ENCODE measurements around the gene KIAA1958.

KIAA1958 gene

DNA sequence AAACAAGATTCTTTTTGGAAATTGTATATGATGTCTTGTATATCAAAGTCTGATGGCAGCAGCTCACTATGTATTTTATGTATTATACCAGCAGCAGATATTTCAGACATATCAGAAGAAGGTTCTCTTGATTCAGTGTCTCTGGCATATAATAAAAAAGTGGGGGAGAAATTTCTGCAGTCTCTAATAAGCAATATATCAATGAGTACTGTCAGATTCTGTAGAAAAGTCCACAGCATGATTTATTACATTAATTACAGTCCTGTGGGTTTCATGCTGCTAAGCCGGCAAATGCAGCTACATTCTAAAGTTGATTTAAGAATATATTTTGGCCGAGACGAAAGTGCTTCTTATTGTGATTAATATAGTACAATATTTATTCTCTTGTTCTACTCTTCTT, 113.1 kb downstream of the KIAA1958 start:
- no peak for DNase-seq (ENCODE audit: low spot score)

DNA sequence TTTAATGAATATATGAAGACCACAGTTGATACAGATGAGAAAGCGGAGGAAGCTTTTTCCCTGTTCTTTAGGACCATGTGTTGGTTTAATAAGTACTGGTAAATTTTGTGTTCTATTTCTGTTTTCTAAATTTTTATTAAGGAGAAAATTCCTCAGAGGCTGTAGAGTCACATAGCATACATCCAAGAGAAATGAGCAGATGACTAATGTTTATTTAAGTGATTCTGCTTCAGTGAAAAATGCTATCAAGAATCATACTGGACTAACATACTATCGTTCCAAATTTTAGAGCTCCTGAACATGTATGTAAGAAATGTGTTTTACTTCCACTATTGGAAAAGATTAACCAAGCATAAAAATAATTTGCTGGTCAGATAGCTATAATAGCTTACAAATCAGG, 115.0 kb downstream of the KIAA1958 start:
- no peak for DNase-seq (ENCODE audit: low spot score)

DNA sequence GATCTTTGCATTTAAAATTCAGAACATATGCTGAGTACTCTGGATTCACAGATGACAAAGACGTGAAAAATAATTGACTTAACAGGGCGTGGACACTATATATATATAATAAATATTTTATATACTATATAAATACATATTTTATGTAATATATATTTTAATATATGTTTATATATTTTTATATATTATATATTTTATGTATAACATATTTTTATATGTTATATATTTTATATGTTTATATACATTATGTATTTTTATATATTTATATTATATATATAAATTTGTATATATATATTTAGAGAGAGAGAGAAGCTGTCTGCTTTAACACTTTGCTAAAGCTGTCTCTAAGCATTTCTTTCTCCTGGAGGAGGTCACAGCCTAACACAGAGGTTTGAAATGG, 118.2 kb downstream of the KIAA1958 start:
- no peak for DNase-seq (ENCODE audit: low spot score)

- DNase-seq (ENCODE audit: low spot score), result no peak
These were observed 118.9 kb downstream of the KIAA1958 start for GRCh38 chr9:112605518-112605917.

DNA sequence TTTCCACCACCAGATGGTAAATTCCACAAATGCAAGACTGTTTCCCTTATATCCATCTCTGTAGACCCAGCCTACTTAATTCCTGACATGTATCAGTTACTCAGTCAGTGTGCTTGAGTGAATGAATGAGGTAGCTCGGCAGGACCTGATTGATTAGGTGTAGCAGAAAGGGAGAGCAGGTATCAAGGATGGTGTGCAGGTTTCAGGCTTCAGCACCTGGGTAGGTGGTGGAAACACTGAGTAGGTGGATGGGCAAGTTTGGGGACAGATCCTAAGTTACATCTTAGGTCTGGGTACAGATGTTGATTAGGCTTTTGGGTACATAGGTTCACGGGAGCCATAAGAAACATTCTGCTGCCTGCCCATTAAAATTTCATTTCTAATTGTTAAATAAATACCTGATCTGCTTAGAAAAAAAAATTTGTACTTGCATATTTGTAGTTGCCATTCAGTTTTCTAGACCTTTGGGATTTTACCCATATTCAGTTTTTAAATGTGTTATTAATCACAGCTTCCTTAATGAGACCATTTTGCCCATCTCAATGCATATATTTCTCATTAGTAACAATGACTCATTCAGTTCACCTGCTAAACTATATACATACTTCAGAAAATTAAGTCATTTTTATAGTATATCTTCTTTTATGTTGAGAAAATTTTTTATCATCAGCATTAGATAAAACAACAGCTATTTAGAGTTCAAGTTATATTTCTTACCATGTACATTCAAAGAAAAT, 119.5 kb downstream of the KIAA1958 start:
- DNase-seq (ENCODE audit: low spot score), result no peak

GRCh38 chr9:112608851-112609250, 122.2 kb downstream of the KIAA1958 start:
- no peak for DNase-seq (ENCODE audit: low spot score)

- no peak for DNase-seq (ENCODE audit: low spot score)
These were observed 129.1 kb downstream of the KIAA1958 start for GRCh38 chr9:112615584-112616266.

- no peak for DNase-seq (ENCODE audit: low spot score)
These were observed 130.7 kb downstream of the KIAA1958 start for GRCh38 chr9:112617371-112617770.

DNA sequence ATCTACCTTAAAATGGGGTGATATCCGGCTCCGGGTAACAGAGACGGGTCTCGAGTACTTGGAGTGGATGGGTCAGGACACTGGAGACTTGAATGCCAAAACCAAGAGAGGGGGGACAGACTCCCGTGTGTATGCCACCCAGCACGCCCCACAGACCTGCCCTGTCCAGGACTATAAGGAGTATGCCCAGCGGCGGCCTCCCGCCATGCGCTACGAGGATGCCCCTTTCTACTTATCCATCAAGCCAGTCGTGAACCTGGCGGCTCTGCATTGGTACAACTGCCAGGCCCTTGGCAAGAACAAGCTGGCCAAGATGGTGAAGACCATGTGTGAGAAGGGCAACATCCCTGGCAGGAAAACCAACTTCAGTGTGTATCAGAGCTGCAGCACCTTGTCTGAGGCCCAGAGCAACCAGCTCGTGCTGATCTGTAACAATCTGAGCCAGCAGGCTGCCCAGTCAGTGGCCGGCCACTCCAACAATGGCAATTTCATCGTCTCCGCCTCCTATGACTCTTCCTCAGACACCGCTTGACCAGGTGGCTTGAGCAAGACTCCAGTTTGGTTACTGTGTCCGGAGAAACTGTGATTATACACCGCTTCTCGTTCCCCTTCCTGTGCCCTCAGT, 131.9 kb downstream of the KIAA1958 start:
- no peak for DNase-seq (ENCODE audit: low spot score)

DNA sequence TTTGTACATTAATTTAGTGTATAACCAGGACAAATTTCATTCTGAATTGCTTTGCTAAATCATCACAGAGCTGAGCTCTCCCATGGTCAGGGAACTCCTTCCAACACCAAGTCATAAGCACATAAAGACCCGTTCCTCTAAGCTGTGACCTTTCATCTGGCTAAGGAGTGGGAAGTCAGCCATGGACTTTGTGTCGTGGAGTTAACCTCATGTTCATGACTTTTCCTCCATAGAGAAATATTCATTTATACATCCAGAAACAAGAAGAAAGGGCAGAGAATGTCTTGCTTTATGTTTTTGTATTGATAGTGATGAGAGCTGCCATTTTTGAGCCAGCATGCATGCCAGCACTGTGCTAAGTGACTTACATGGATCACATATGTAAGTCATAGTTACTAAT, 133.8 kb downstream of the KIAA1958 start:
- no peak for DNase-seq (ENCODE audit: low spot score)

- no peak for DNase-seq (ENCODE audit: low spot score)
These were observed 134.5 kb downstream of the KIAA1958 start for GRCh38 chr9:112621018-112621655.

DNA sequence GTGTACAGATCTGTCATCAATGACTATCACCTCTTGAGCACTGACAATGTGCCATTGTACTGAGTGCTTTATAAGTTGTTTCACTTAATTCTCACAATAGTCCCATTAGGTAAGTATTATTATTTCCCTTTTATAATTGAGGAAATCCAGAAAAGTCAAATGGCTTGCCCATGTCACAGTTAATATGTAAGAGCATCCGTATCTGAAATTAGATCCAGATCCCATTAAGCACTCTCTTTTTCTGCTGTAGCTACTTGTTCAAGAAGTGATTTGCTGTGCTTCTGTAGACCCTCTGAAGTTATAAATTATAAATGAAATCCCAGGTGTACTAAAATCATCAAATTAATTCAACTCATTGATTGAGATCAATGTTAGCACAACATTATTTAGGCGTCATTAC, 136.6 kb downstream of the KIAA1958 start:
- peak; percentile 13 for DNase-seq (ENCODE audit: low spot score)

- no peak for DNase-seq (ENCODE audit: low spot score)
These were observed 138.4 kb downstream of the KIAA1958 start for GRCh38 chr9:112624711-112625707.

DNA sequence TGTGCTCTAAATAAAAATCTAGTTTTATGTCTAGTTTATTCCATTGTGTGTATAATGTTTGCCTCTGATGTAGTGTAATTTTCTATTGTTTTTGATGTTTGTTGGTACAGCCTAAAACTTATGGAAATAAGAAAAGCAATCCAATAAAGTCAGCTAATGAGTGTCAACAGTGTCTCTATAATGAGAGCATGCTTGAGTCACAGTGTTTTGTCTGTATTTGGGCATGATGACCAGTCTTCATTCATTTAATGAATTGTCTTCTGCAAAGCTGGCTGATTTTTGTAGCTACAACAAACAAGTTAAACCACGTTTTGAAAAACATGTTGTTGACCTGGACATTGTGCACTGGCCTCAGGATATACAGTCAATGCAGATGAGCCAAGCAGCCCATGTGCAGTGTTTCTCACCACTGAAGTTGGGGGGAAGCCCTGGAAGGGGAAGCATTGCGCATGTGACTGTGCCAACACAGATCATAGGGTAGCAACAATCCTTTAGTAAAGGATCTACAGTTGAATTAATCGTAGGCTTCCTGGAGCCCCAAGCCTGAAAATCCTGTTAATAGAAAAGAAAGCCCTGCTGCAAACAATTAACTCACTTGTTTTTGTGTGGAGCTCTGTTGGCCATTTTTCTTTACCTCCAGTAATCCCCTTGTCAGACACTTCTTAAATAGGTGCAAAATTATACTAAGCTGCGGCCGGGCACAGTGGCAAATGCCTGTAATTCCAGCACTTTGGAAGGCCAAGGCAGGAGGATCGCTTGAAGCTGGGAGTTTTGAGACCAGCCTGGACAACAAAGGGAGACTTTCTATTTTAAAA, 143.3 kb downstream of the KIAA1958 start:
- no peak for DNase-seq (ENCODE audit: low spot score)

DNA sequence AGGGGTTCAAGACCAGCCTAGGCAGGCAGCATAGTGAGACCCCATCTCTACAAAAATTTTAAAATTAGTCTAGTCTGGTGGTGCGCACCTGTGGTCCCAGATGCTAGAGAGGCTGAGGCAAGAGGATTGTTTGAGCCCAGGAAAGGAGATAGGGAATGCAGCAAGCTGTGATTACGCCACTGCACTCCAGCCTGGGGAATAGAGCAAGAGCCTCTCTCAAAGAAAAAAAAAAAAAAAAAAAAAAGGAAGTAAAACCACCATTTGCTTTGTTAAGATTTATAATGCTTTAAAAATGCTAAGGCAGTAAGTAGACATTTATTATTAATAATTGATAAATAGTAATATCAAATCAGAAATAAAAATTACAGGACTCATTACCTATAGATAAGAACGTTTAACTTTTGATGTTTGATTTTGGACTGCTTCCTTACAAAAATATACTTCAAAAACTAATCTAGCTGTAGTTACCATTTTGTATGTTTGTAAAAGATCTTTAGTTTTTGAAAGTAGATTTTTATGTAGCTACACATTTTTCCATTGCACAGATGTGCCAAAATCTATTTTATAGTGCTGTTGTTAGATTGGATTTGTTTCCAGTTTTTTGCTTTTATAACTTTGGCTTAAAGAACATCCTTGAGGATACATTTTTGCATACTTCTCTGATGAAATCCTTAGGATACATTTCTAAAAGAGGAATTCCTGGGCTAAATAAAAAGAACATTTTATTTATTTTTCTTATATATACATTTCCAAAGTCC, 144.9 kb downstream of the KIAA1958 start:
- DNase-seq (ENCODE audit: low spot score), result no peak

GRCh38 chr9:112640311-112640710, 153.7 kb downstream of the KIAA1958 start:
- DNase-seq (ENCODE audit: low spot score), result no peak

DNA sequence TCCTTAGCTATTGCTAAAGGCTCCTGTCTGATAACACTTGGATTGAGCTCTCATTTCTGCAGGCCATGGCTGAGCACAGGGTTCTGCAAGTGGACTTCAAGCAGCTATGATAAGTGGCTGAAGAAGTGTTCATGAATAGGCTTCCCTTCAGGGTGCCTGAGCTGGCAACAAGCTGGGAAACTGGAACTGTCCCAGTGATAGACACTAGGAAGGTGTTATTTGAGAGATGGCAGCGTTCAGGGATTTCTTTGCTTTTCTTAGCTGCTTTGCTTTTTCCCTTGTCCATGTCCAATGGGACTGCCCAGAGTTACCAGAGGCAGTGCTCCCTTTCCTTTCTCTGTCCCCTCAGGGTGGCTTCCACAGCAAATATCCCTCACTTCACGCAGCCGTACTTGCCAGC, 155.5 kb downstream of the KIAA1958 start:
- DNase-seq (ENCODE audit: low spot score), result no peak

DNA sequence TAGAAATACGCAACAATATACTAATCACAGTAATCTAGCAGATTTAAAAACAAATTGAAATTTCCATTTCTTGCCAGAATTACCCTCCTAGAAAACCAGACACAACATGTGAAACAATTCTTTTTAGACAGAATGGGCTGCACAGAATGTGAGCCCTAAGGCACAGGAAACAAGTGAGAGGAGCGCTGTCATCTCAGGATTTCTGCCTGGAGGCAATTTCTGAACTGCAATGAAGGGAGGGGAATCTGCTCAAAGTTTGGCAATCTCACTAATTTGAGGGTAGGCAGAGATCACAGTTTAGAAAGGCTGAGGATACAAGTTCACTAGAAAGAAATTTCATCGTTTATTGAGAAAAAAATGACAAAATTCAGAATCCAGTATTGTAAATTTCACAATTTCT, 161.0 kb downstream of the KIAA1958 start:
- no peak for DNase-seq (ENCODE audit: low spot score)

GRCh38 chr9:112648624-112649023, 162.0 kb downstream of the KIAA1958 start:
- no peak for DNase-seq (ENCODE audit: low spot score)

- DNase-seq (ENCODE audit: low spot score), result no peak
These were observed 167.7 kb downstream of the KIAA1958 start for GRCh38 chr9:112654282-112654681.

Measured in SK-N-DZ (cell line).